GM21390 (cell line): ENCODE measurements around the gene GPRIN1.

Experiments used
- ATAC-seq: cut with Tn5 transposase; IDR thresholded peaks from one replicate; pipeline ENCODE4 v1.9.1; 2021; ENCODE audit not compliant: unreplicated experiment

Gene GPRIN1

GRCh38 chr5:176625512-176625911 lies 15.6 kb upstream of the GPRIN1 start:
- no peak for ATAC-seq

GRCh38 chr5:176624938-176625337 lies 15.0 kb upstream of the GPRIN1 start:
- ATAC-seq, result no peak

GRCh38 chr5:176624142-176624541 lies 14.2 kb upstream of the GPRIN1 start:
- ATAC-seq, result no peak

GRCh38 chr5:176621661-176622079 lies 11.7 kb upstream of the GPRIN1 start:
- no peak for ATAC-seq

- no peak for ATAC-seq
Measured at GRCh38 chr5:176620333-176620981, 10.5 kb upstream of the GPRIN1 start.

- ATAC-seq, result no peak
Measured at GRCh38 chr5:176619569-176620332, 9.8 kb upstream of the GPRIN1 start.

GRCh38 chr5:176619203-176619568 lies 9.2 kb upstream of the GPRIN1 start:
- ATAC-seq, result peak; percentile 89

- ATAC-seq, result no peak
Measured at GRCh38 chr5:176618783-176619182, 8.8 kb upstream of the GPRIN1 start.

GRCh38 chr5:176616511-176616910 lies 6.6 kb upstream of the GPRIN1 start:
- no peak for ATAC-seq

GRCh38 chr5:176614805-176615478 lies 5.0 kb upstream of the GPRIN1 start:
- no peak for ATAC-seq

- no peak for ATAC-seq
Measured at GRCh38 chr5:176612855-176613254, 2.9 kb upstream of the GPRIN1 start.

- ATAC-seq, result no peak
Measured at GRCh38 chr5:176612008-176612407, 2.1 kb upstream of the GPRIN1 start.

GRCh38 chr5:176611435-176611834 lies 1.5 kb upstream of the GPRIN1 start:
- no peak for ATAC-seq

- peak; percentile 17 for ATAC-seq
Measured at GRCh38 chr5:176610435-176610773, 448 bp upstream of the GPRIN1 start.

GRCh38 chr5:176608937-176609723 lies 826 bp downstream of the GPRIN1 start:
- peak; percentile 32 for ATAC-seq

GRCh38 chr5:176608142-176608705 lies 1.7 kb downstream of the GPRIN1 start:
- ATAC-seq, result no peak

- ATAC-seq, result no peak
Measured at GRCh38 chr5:176606875-176607274, 3.1 kb downstream of the GPRIN1 start.

- ATAC-seq, result no peak
Measured at GRCh38 chr5:176606032-176606431, 3.9 kb downstream of the GPRIN1 start.

GRCh38 chr5:176603091-176603490 lies 6.9 kb downstream of the GPRIN1 start:
- ATAC-seq, result no peak

- ATAC-seq, result no peak
Measured at GRCh38 chr5:176601901-176602482, 8.0 kb downstream of the GPRIN1 start.
